Measurements from ENCODE around the gene ACOT7.

Gene ACOT7

GRCh38 chr1:6350416-6351088 lies 43.0 kb downstream of the ACOT7 start:
- in situ Hi-C loops (cut with MboI; ENCODE audit: low sequenced_read_pairs): no loop called here

GRCh38 chr1:6349254-6349943 lies 44.2 kb downstream of the ACOT7 start:
- in situ Hi-C loops (cut with MboI; ENCODE audit: low sequenced_read_pairs): loop anchor here (10.0 kb wide), 1 partner anchor 105 kb away; the partner anchor contains the start of gene HES3

- in situ Hi-C loops (cut with MboI; ENCODE audit: low sequenced_read_pairs): loop anchor here (10.0 kb wide), 1 partner anchor 104 kb away; the partner anchor contains the start of gene HES3
These were observed 44.9 kb downstream of the ACOT7 start for GRCh38 chr1:6348511-6349191.

GRCh38 chr1:6347641-6348487 lies 45.7 kb downstream of the ACOT7 start:
- in situ Hi-C loops (cut with MboI; ENCODE audit: low sequenced_read_pairs): loop anchor here (10.0 kb wide), 1 partner anchor 103 kb away; the partner anchor contains the start of gene HES3

GRCh38 chr1:6345460-6345859 lies 48.1 kb downstream of the ACOT7 start:
- in situ Hi-C loops (cut with MboI; ENCODE audit: low sequenced_read_pairs): loop anchor here (10.0 kb wide), 1 partner anchor 101 kb away; the partner anchor contains the start of gene HES3

GRCh38 chr1:6345009-6345408 lies 48.6 kb downstream of the ACOT7 start:
- in situ Hi-C loops (cut with MboI; ENCODE audit: low sequenced_read_pairs): loop anchor here (10.0 kb wide), 1 partner anchor 100 kb away; the partner anchor contains the start of gene HES3

- in situ Hi-C loops (cut with MboI; ENCODE audit: low sequenced_read_pairs): loop anchor here (10.0 kb wide), 1 partner anchor 99 kb away; the partner anchor contains the start of gene HES3
These were observed 49.8 kb downstream of the ACOT7 start for GRCh38 chr1:6343506-6344405.

GRCh38 chr1:6342056-6342455 lies 51.5 kb downstream of the ACOT7 start:
- in situ Hi-C loops (cut with MboI; ENCODE audit: low sequenced_read_pairs): loop anchor here (10.0 kb wide), 1 partner anchor 97 kb away; the partner anchor contains the start of gene HES3

- in situ Hi-C loops (cut with MboI; ENCODE audit: low sequenced_read_pairs): no loop called here
These were observed 54.9 kb downstream of the ACOT7 start for GRCh38 chr1:6338695-6339094.

GRCh38 chr1:6336776-6337622 lies 56.6 kb downstream of the ACOT7 start:
- in situ Hi-C loops (cut with MboI; ENCODE audit: low sequenced_read_pairs): no loop called here

- in situ Hi-C loops (cut with MboI; ENCODE audit: low sequenced_read_pairs): no loop called here
These were observed 59.1 kb downstream of the ACOT7 start for GRCh38 chr1:6334261-6334993.

GRCh38 chr1:6332821-6333220 lies 60.7 kb downstream of the ACOT7 start:
- in situ Hi-C loops (cut with MboI; ENCODE audit: low sequenced_read_pairs): no loop called here

- in situ Hi-C loops (cut with MboI; ENCODE audit: low sequenced_read_pairs): no loop called here
These were observed 61.9 kb downstream of the ACOT7 start for GRCh38 chr1:6331543-6332273.

GRCh38 chr1:6330410-6330911 lies 63.1 kb downstream of the ACOT7 start:
- in situ Hi-C loops (cut with MboI; ENCODE audit: low sequenced_read_pairs): no loop called here

- in situ Hi-C loops (cut with MboI; ENCODE audit: low sequenced_read_pairs): no loop called here
These were observed 63.7 kb downstream of the ACOT7 start for GRCh38 chr1:6329851-6330250.

GRCh38 chr1:6329396-6329795 lies 64.2 kb downstream of the ACOT7 start:
- in situ Hi-C loops (cut with MboI; ENCODE audit: low sequenced_read_pairs): no loop called here

- in situ Hi-C loops (cut with MboI; ENCODE audit: low sequenced_read_pairs): no loop called here
These were observed 64.9 kb downstream of the ACOT7 start for GRCh38 chr1:6328696-6329095.
